Loucy (cell line): Measurements from ENCODE around the gene CCDC187.

Experiments used
- H2AFZ ChIP-seq: fragments of 200-600 bp; sonication (generic); 2 replicates; pipeline ENCODE4 v1.6.0; 2016; ENCODE audit warnings: antibody characterized with exemption, mild to moderate bottlenecking, low read length, moderate library complexity
- H3F3A ChIP-seq: fragments of 200-600 bp; 2 replicates; pipeline ENCODE4 v1.6.0; 2016; ENCODE audit warnings: antibody characterized with exemption, low read depth, mild to moderate bottlenecking
- H3K27me3 ChIP-seq: fragments of 200-600 bp; sonication (generic); 2 replicates; pipeline ENCODE4 v1.6.1; 2014; ENCODE audit warnings: low read length, mild to moderate bottlenecking; ENCODE audit not compliant: insufficient read depth, poor library complexity, severe bottlenecking
- H3K36me3 ChIP-seq: fragments of 200-600 bp; sonication (generic); 2 replicates; pipeline ENCODE4 v1.6.1; 2016; ENCODE audit warnings: low read length; ENCODE audit not compliant: insufficient read depth
- H3K4me1 ChIP-seq: fragments of 200-600 bp; sonication (generic); 2 replicates; pipeline ENCODE4 v1.5.1; 2014; ENCODE audit warnings: low read length, mild to moderate bottlenecking; ENCODE audit not compliant: insufficient read depth, poor library complexity, severe bottlenecking
- H3K4me2 ChIP-seq: fragments of 200-600 bp; sonication (generic); 2 replicates; pipeline ENCODE4 v1.6.0; 2014; ENCODE audit warnings: antibody characterized with exemption, low read length, low read depth, mild to moderate bottlenecking; ENCODE audit not compliant: poor library complexity, severe bottlenecking
- H3K4me3 ChIP-seq: fragments of 200-600 bp; sonication (generic); 2 replicates; pipeline ENCODE4 v1.5.1; 2014; ENCODE audit warnings: low read length, mild to moderate bottlenecking, mixed read lengths; ENCODE audit not compliant: poor library complexity, severe bottlenecking
- H3K79me2 ChIP-seq: fragments of 200-600 bp; sonication (generic); 2 replicates; pipeline ENCODE4 v1.6.1; 2014; ENCODE audit warnings: low read length; ENCODE audit not compliant: insufficient read depth
- H3K9ac ChIP-seq: fragments of 200-600 bp; sonication (generic); 2 replicates; pipeline ENCODE4 v1.6.0; 2014; ENCODE audit warnings: mild to moderate bottlenecking, low read depth, low read length, moderate library complexity; ENCODE audit not compliant: poor library complexity, severe bottlenecking
- H3K9me2 ChIP-seq: fragments of 200-600 bp; sonication (generic); replicated peaks from 2 replicates; pipeline ENCODE4 v1.6.1; 2016; ENCODE audit warnings: low read depth, low read length, mixed read lengths
- H3K9me3 ChIP-seq: fragments of 200-600 bp; sonication (generic); 2 replicates; pipeline ENCODE4 v1.6.1; 2014; ENCODE audit warnings: mild to moderate bottlenecking, antibody characterized with exemption, low read length, low read depth; ENCODE audit not compliant: insufficient read depth
- H4K20me1 ChIP-seq: fragments of 200-600 bp; sonication (generic); 2 replicates; pipeline ENCODE4 v1.6.0; 2014; ENCODE audit warnings: antibody characterized with exemption, low read length, mild to moderate bottlenecking; ENCODE audit not compliant: insufficient read depth, poor library complexity, severe bottlenecking
- CTCF ChIP-seq: fragments of 200-600 bp; sonication (generic); conservative IDR thresholded peaks from 2 replicates; pipeline ENCODE4 v1.5.1; 2014; ENCODE audit warnings: mild to moderate bottlenecking, antibody characterized with exemption, low read length
- EZH2phosphoT487 ChIP-seq: fragments of 200-600 bp; IDR thresholded peaks from 2 replicates; pipeline ENCODE4 v1.6.1; 2018; ENCODE audit warnings: antibody characterized with exemption, mild to moderate bottlenecking, moderate library complexity, borderline replicate concordance

Gene CCDC187

GRCh38 chr9:136341042-136341655 is 37.3 kb upstream of the CCDC187 start:
- TF ChIP-seq CTCF (no peak), EZH2phosphoT487 (no peak)
- Histone ChIP-seq H3F3A (no peaks in the 10 kb centered on the region), H2AFZ (no peak overlapping the region), H3K9ac (no peak overlapping the region), H3K9me2 (no peaks in the 10 kb centered on the region), H3K79me2 (no peaks in the 10 kb centered on the region), H3K4me3 (no peak overlapping the region), H3K27me3 (no peaks in the 10 kb centered on the region), H3K4me1 (no peaks in the 10 kb centered on the region), H3K36me3 (no peaks in the 10 kb centered on the region), H3K4me2 (no peak overlapping the region), H3K9me3 (no peaks in the 10 kb centered on the region), H4K20me1 (no peaks in the 10 kb centered on the region)

- Histone ChIP-seq H3K9me3 (no peaks in the 10 kb centered on the region), H3K4me3 (no peak overlapping the region), H4K20me1 (no peaks in the 10 kb centered on the region), H3K9ac (no peak overlapping the region), H3K79me2 (no peaks in the 10 kb centered on the region), H3K4me2 (no peak overlapping the region), H3K27me3 (no peaks in the 10 kb centered on the region), H3K9me2 (no peaks in the 10 kb centered on the region), H3K4me1 (no peaks in the 10 kb centered on the region), H3F3A (no peaks in the 10 kb centered on the region), H2AFZ (no peak overlapping the region), H3K36me3 (no peaks in the 10 kb centered on the region)
- no peak for TF ChIP-seq EZH2phosphoT487
- TF ChIP-seq CTCF, result no peak
Observed at GRCh38 chr9:136340356-136341041, 36.6 kb upstream of the CCDC187 start.

- Histone ChIP-seq H3K9me3 (no peaks in the 10 kb centered on the region), H3K4me2 (no peak overlapping the region), H3K79me2 (no peaks in the 10 kb centered on the region), H3K9me2 (no peaks in the 10 kb centered on the region), H3K27me3 (no peaks in the 10 kb centered on the region), H3K4me1 (no peaks in the 10 kb centered on the region), H3K4me3 (no peak overlapping the region), H2AFZ (no peak overlapping the region), H3K9ac (no peak overlapping the region), H3K36me3 (no peaks in the 10 kb centered on the region), H4K20me1 (no peaks in the 10 kb centered on the region), H3F3A (no peaks in the 10 kb centered on the region)
- TF ChIP-seq CTCF (no peak), EZH2phosphoT487 (no peak)
Observed at GRCh38 chr9:136339958-136340310, 36.0 kb upstream of the CCDC187 start.
